GM18858 (cell line): Measurements from ENCODE around the gene GGTLC2.
"Not testable (repeated sequence)": the region's sequence is repeated elsewhere in the genome, so short reads cannot be mapped to it uniquely, and the experiment has no call there.

ENCODE experiments used
- ATAC-seq: cut with Tn5 transposase; IDR thresholded peaks from one replicate; pipeline ENCODE4 v1.9.1; 2021; ENCODE audit not compliant: unreplicated experiment

GGTLC2 gene

DNA sequence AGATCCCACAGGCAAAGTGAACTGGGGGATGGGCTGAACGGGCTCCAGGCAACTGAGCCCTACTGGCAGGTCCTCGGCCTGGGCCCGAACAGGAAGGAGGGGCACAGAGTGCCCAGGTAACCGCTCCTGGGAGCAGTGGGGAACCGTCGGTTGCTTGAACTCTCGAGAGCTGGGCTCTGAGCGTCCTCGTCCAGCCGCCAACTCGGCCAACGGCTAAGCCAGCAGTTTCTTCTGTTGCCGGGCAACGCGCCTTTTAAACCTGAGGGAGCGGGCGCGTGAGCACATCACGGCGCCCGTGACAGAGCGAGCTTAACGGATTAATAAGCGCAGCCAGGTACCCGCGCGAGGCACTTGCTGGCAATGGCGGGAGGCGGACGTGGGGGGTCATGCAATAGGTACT lies at the start of gene GGTLC2:
Gene GGTLC2 (plus strand): TSS at position 301 of the 400 bp plus-strand sequence. CDS start 1,732 bp downstream, outside the sequence.
- ATAC-seq = not testable (repeated sequence)

DNA sequence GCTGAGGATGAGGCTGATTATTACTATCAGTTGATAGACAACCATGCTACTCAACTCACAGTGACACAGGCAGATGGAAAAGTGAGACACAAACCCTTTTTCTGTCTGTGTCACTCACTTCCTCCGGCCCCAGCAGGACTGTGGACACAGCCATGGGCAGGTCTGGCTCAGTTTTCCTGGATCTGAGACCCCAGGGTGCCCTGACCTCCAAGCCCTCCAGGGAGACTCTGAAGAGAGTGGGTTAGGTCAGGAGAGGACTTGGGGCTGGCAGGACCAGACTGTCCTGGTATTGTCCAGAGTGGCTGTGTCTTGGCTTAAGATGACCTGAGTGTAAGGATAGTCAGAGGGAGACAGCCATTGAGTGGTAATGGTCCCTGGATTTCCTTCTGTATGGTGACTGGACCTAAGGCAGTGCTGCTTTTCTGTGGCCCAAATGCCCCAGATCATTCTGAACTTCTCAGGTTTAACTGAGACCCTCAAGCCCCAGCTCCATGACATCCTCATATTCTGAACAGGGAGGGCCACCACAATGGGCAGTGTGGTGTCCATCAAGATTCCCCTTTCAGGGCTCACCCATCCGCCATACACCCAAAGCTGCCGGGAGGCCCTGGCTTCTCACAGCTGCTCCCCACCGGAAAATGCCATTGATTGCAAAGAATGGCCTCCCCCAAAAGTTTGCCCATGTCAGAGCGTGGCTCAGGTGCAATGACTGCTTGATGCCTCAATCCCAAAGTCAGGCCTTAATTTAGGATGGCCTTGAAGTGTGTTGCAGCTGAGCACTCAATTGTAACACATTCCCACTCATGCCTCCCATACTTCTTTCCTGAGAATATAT lies 49.2 kb upstream of the GGTLC2 start:
- ATAC-seq = no peak

DNA sequence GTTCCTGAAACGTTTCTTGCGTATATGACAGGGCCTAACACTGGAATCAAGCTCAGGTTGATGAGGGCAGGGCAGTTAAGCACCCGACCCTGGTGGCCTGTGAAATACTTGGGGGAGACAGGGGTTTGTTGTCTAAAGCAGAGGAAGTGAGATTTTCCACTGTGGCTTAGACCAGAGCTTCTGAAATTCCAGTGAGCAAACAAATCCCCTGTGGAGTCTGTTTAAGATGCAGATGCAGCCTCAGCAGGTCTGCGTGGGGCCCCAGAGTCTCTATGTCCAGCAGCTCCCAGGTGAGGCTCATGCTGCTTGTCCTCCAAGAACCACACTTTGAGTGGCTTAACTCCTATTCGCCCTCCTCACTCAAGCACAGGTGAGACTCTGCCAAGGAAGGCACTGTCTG lies 46.3 kb upstream of the GGTLC2 start:
- ATAC-seq = no peak

DNA sequence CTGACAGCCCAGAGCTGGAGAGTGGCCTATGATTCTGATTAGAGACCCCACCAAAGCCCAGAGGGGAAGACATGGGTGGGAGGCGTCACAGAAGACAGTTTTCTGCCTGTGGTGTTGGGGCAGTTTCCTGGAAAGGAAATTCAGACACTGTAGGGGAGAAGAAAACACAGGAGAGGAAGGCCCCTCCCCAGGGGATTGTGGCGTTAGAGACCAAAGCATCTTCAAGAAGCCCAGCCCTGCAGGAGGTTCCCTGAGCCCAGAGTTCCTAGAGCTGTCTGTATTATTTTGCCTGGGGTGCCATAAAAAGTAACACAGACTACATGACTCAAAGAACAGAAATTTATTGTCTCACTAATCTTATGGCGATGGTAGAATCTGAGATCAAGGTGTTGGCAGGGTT lies 45.2 kb upstream of the GGTLC2 start:
- no peak for ATAC-seq

- ATAC-seq = no peak
Measured at GRCh38 chr22:22600531-22601261, 43.7 kb upstream of the GGTLC2 start.

DNA sequence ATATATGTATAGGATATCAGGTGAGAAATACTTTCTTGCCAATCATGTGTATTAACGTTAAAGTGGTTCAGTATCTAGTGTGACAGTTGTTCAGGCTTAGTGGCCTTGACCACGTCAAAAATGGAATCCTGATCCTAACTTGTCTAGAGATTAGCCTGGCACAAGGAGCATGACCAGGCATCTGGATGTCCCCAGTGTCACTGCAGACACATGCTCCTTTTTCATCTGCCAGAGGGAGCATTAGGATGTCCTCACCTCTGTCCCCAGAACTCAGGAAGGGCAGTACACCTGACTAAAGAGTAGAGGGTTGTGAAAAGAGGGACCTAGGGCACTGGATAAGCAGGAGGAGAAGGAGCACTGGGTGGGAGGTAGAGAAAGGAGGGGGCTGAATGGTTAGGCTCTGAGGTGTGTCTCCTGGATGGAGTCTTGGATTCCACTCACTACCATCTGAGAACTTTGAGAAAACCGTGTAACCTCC lies 40.9 kb upstream of the GGTLC2 start:
- ATAC-seq = no peak

- no peak for ATAC-seq
Measured at GRCh38 chr22:22604326-22605073, 39.9 kb upstream of the GGTLC2 start.

- no peak for ATAC-seq
Measured at GRCh38 chr22:22605074-22605404, 39.4 kb upstream of the GGTLC2 start.

- not testable (repeated sequence) for ATAC-seq
Measured at GRCh38 chr22:22608022-22608421, 36.4 kb upstream of the GGTLC2 start.

GRCh38 chr22:22609291-22609690 lies 35.1 kb upstream of the GGTLC2 start:
- no peak for ATAC-seq

- ATAC-seq = no peak
Measured at GRCh38 chr22:22612516-22612915, 31.9 kb upstream of the GGTLC2 start.

DNA sequence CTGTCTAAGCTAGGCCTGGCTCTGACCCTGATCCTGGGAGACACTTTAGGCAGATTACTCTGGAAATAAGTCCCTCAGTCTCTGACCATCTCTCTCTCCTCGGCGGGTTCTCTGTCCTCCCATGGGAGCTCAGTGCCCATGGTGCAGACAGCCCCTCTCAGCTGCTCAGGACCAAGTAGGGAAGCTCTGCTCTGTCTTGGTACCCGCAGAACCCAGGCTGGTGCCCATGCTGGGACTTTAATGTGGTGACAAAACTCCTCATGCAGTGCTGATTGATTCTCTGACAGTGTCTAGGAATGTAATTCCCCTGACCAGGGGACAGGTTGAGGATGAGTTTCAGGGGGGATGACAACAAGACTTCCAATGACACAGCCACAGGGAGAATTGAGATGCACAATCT lies 30.3 kb upstream of the GGTLC2 start:
- no peak for ATAC-seq

GRCh38 chr22:22616636-22617035 lies 27.8 kb upstream of the GGTLC2 start:
- no peak for ATAC-seq

GRCh38 chr22:22618448-22618847 lies 26.0 kb upstream of the GGTLC2 start:
- no peak for ATAC-seq

GRCh38 chr22:22618923-22619322 lies 25.5 kb upstream of the GGTLC2 start:
- ATAC-seq = no peak

DNA sequence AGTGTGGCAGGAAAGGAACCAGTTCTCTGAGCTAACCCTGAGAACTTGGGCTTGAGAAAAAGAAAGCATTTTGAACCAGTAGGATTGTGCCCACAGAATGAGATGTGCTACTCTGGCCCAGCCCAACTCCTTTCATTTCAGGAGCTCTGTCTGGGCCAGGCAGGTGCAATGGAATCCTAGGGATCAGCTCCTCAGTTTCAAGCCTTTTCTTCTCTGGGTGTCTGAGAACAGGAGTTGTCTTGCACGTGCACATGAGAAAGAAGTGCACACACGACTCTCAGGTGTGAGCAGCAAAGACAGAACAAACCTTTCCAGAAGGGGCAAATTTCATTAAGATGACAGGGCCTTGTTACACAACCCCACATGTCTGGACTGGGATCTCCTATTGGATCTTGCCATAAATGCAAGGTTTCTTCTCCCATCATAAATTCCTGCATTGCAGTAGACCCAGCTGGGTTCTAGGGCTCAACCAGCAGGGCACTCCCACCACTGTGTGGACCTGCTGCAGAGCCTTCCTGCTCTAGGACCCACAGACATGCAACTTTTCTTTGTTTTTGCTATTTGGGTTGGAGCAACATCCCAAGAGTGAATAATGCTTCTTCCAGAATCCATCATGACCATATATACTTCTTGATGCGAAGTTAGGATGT lies 24.5 kb upstream of the GGTLC2 start:
- no peak for ATAC-seq

GRCh38 chr22:22628546-22629495 lies 15.6 kb upstream of the GGTLC2 start:
- not testable (repeated sequence) for ATAC-seq

DNA sequence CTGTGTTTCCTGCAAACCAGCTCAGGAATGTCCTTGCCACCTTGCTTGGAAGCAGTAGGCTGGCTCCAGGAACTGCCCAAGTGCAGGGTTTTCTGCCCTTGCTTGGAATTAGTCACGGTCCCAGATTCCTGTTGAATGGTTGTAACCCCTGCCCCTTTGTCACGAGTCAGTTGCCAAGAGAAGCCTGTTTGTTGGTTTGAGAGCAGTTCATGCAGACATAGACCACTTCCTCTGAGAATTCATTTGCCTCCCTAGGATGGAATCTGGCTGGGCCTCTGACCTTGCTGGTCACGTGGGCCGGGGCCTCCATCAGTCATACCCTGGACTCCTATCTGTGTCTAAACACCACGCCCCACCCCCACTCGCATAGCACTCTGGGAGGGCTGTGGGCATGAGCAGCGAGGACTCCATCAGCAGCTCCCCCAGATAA lies 13.2 kb upstream of the GGTLC2 start:
- not testable (repeated sequence) for ATAC-seq

DNA sequence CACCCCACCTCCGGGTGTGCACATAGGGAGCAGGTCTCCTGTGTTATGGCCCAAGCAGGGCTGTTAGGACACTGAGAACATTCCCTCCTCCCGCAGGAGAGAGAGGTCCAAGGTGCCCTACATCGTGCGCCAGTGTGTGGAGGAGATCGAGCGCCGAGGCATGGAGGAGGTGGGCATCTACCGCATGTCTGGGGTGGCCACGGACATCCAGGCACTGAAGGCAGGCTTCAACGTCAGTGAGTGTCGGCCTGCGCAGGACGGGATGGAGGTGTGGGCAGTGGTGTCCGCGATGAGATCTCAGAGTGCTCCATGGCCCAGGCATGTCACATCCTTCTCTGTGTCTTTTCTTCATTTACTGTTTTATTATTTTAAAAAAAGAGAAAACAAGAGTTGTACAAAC lies 12.2 kb upstream of the GGTLC2 start:
- ATAC-seq = not testable (repeated sequence)

DNA sequence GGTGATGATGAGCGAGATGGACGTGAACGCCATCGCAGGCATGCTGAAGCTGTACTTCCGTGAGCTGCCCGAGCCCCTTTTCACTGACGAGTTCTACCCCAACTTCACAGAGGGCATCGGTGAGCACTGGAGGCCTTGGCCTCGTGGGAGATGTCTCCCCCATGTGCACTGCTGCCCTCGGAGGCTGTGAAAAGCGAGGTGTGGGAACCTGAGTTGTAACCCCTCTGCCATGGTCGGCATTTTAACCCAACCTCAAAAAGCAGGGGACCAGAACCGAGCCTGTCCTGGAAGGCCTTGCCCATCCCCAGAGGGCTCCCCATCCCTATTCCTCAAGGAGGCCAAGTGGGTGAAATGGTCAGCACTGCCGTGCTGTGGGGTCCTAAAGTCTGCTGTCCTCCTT lies 10.9 kb upstream of the GGTLC2 start:
- not testable (repeated sequence) for ATAC-seq
